Measurements from ENCODE around the gene SPAG8.

SPAG8 gene

DNA sequence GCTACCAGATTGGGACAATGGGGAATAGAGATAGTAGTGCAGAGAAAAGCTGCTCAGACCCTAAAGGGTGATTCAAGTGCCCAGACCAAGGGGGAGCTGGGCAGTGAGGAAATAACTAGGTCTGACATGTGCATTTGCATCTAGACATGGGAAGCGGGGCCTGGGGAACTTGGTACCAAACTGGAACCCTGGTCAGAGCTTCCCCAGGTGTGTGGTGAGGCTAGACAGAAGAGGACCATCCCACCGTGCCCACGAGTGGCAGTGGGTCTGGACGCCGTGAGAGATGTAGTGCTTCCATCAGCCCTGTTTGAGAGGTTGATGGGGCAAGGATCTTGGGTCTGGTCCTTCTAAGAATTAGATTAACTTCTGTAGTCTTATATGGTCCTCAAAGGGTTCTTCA, 24.5 kb upstream of the SPAG8 start:
- Histone ChIP-seq H3K27ac (ENCODE audit: low read depth, low read length) (no peak overlapping the region), H3K9me3 (ENCODE audit: control insufficient read depth, insufficient read depth, low read length) (no peaks in the 10 kb centered on the region), H3K27me3 (ENCODE audit: control insufficient read depth, low read length) (no peaks in the 10 kb centered on the region), H3K36me3 (ENCODE audit: control insufficient read depth, low read length) (no peaks in the 10 kb centered on the region), H3K4me1 (ENCODE audit: control insufficient read depth, low read length) (peaks cover 29% of the 10 kb centered on the region), H3K79me2 (ENCODE audit: control insufficient read depth, low read length) (no peaks in the 10 kb centered on the region), H3K4me2 (ENCODE audit: low read length) (no peak overlapping the region), H4K20me1 (ENCODE audit: control insufficient read depth, insufficient read depth, low read depth, low read length) (no peaks in the 10 kb centered on the region), H3K4me3 (ENCODE audit: low read length) (no peak overlapping the region), H3K9me2 (replicated peaks; ENCODE audit: control insufficient read depth, low read length) (no peaks in the 10 kb centered on the region), H3F3A (ENCODE audit: control insufficient read depth, insufficient read depth) (0 out of 2 replicates have a peak, but pooled peaks cover 2% of the 10 kb centered on the region)
- TF ChIP-seq, protein P1, sequence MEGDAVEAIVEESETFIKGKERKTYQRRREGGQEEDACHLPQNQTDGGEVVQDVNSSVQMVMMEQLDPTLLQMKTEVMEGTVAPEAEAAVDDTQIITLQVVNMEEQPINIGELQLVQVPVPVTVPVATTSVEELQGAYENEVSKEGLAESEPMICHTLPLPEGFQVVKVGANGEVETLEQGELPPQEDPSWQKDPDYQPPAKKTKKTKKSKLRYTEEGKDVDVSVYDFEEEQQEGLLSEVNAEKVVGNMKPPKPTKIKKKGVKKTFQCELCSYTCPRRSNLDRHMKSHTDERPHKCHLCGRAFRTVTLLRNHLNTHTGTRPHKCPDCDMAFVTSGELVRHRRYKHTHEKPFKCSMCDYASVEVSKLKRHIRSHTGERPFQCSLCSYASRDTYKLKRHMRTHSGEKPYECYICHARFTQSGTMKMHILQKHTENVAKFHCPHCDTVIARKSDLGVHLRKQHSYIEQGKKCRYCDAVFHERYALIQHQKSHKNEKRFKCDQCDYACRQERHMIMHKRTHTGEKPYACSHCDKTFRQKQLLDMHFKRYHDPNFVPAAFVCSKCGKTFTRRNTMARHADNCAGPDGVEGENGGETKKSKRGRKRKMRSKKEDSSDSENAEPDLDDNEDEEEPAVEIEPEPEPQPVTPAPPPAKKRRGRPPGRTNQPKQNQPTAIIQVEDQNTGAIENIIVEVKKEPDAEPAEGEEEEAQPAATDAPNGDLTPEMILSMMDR (IDR thresholded peaks at IDR 0.05; ENCODE audit: low read depth, low read length, poor library complexity, severe bottlenecking) = no peak
- no peak for TF ChIP-seq EZH2phosphoT487 (IDR thresholded peaks at IDR 0.05; ENCODE audit: borderline replicate concordance, low read length)

DNA sequence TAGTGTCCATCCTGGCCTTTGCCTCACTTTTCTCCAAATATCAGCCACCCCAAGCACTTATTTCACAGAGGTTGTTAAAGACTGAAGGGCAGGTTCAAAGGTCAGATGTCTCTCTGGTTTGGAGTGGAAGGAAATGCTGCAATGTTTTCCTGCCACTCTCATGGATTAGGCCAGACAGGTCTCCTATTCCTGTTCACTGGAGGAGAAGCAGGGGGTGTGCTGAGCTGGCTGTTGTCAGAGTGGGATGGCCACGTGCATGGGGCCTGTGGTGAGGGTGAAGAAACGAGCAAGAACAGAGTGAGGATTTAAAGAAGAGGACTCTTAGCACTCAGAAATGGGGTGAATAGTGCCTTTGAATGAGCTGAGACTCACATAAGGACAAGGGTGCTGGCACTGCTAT, 23.7 kb upstream of the SPAG8 start:
- no peaks in the 10 kb centered on the region for H3K36me3 ChIP-seq (ENCODE audit: control insufficient read depth, low read length)
- 0 out of 2 replicates have a peak, but pooled peaks cover 2% of the 10 kb centered on the region for H3F3A ChIP-seq (ENCODE audit: control insufficient read depth, insufficient read depth)
- H3K4me2 ChIP-seq (ENCODE audit: low read length) = no peak overlapping the region
- no peak overlapping the region for H3K27ac ChIP-seq (ENCODE audit: low read depth, low read length)
- H3K4me1 ChIP-seq (ENCODE audit: control insufficient read depth, low read length) = peaks cover 29% of the 10 kb centered on the region
- no peaks in the 10 kb centered on the region for H4K20me1 ChIP-seq (ENCODE audit: control insufficient read depth, insufficient read depth, low read depth, low read length)
- TF ChIP-seq, protein P1 (IDR thresholded peaks at IDR 0.05; ENCODE audit: low read depth, low read length, poor library complexity, severe bottlenecking) = no peak
- TF ChIP-seq EZH2phosphoT487 (IDR thresholded peaks at IDR 0.05; ENCODE audit: borderline replicate concordance, low read length) = no peak
- H3K9me2 ChIP-seq (replicated peaks; ENCODE audit: control insufficient read depth, low read length) = no peaks in the 10 kb centered on the region
- no peak overlapping the region for H3K4me3 ChIP-seq (ENCODE audit: low read length)
- H3K9me3 ChIP-seq (ENCODE audit: control insufficient read depth, insufficient read depth, low read length) = no peaks in the 10 kb centered on the region
- no peaks in the 10 kb centered on the region for H3K27me3 ChIP-seq (ENCODE audit: control insufficient read depth, low read length)
- H3K79me2 ChIP-seq (ENCODE audit: control insufficient read depth, low read length) = no peaks in the 10 kb centered on the region

DNA sequence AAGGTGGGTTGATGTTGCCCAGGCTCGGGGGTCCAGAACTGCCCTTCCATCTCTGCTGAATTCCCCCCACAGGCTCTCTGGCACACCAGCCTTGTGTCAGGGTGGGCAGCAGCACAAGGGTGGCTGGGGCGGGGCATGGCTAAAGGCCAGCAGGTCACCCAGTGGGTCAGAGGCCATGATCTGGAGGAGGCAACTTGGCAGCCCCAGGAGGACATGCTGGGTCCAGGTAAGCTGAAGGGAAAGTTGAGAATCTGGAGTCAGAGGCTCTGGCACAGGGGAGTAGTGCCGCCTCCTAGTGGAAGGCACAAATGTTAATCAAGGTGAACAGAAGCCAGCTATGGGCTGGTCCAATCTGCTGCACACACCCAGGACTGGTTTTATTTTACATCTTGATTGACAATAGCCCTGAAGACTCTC, 23.2 kb upstream of the SPAG8 start:
- Histone ChIP-seq H3K4me2 (ENCODE audit: low read length) (peak overlapping the region; percentile 56), H4K20me1 (ENCODE audit: control insufficient read depth, insufficient read depth, low read depth, low read length) (no peaks in the 10 kb centered on the region), H3K9me3 (ENCODE audit: control insufficient read depth, insufficient read depth, low read length) (no peaks in the 10 kb centered on the region), H3K27me3 (ENCODE audit: control insufficient read depth, low read length) (no peaks in the 10 kb centered on the region), H3K4me3 (ENCODE audit: low read length) (peak overlapping the region; percentile 42; the same call in 1 of the 2 replicates), H3F3A (ENCODE audit: control insufficient read depth, insufficient read depth) (0 out of 2 replicates have a peak, but pooled peaks cover 2% of the 10 kb centered on the region), H3K27ac (ENCODE audit: low read depth, low read length) (no peak overlapping the region), H3K9me2 (replicated peaks; ENCODE audit: control insufficient read depth, low read length) (no peaks in the 10 kb centered on the region), H3K36me3 (ENCODE audit: control insufficient read depth, low read length) (no peaks in the 10 kb centered on the region), H3K79me2 (ENCODE audit: control insufficient read depth, low read length) (no peaks in the 10 kb centered on the region), H3K4me1 (ENCODE audit: control insufficient read depth, low read length) (peaks cover 28% of the 10 kb centered on the region)
- TF ChIP-seq, protein P1 (IDR thresholded peaks at IDR 0.05; ENCODE audit: low read depth, low read length, poor library complexity, severe bottlenecking) = peak; percentile 54
- no peak for TF ChIP-seq EZH2phosphoT487 (IDR thresholded peaks at IDR 0.05; ENCODE audit: borderline replicate concordance, low read length)

Measured in DOHH2 (cell line).